GM06990 (cell line): ENCODE results near the gene PPARG.

ENCODE experiments used
- DNase-seq: peaks from one replicate; pipeline ENCODE4 v3.0.0-alpha.2; 2011; ENCODE audit not compliant: insufficient read length; ENCODE audit errors: extremely low read depth
- H3K27me3 ChIP-seq: replicated peaks from 2 replicates; pipeline ENCODE4 v1.6.0; 2011; ENCODE audit warnings: low read length; ENCODE audit not compliant: control insufficient read depth, insufficient read depth
- H3K36me3 ChIP-seq: 2 replicates; pipeline ENCODE4 v1.5.1; 2011; ENCODE audit warnings: low read length; ENCODE audit not compliant: control insufficient read depth, insufficient read depth
- H3K4me3 ChIP-seq: replicated peaks from 2 replicates; pipeline ENCODE4 v1.5.1; 2011; ENCODE audit warnings: low read depth, mild to moderate bottlenecking, control low read depth, low read length
- CTCF ChIP-seq: IDR thresholded peaks from 2 replicates; pipeline ENCODE4 v1.5.1; 2011; ENCODE audit warnings: low read length, control low read depth, mild to moderate bottlenecking, inconsistent platforms; ENCODE audit not compliant: insufficient read depth, poor library complexity, severe bottlenecking

Gene PPARG

DNA sequence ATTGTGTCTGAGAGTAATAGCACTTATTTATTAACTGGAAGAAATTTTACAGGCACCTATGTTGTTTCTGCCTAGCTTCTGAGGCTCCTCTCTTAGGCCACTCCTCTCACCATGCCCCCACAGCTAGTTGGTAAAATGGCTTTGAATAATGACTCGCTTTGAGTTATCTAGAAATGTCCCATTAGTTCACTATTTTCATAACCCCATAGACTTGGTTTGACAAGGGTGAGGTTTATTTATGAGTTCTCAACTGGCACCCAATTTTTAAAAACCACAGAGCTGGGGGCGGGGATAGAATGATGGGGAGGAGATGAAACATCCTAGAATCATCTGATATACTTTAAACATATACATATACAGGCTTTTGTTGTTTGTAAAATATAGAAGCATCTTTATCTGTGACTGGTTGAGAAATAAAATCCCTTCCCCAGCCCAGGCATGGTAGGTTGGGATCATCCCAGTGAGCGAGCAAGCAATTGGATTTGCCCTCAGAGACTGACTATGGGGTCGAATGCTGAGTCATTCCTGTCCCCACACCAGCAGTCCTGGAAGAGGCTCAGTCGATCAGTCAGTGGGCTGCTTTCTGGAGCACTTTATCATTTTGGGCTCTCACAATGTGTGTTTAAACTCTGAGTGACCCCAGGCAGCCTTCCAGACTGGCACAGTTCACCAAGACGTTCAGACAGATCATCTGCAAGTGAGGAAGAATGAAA lies 135.2 kb downstream of the PPARG start:
- no peak overlapping the region for H3K4me3 ChIP-seq
- TF ChIP-seq CTCF: no peak
- no peak for DNase-seq
- peaks cover 3% of the 10 kb centered on the region for H3K27me3 ChIP-seq
- no peaks in the 10 kb centered on the region for H3K36me3 ChIP-seq

DNA sequence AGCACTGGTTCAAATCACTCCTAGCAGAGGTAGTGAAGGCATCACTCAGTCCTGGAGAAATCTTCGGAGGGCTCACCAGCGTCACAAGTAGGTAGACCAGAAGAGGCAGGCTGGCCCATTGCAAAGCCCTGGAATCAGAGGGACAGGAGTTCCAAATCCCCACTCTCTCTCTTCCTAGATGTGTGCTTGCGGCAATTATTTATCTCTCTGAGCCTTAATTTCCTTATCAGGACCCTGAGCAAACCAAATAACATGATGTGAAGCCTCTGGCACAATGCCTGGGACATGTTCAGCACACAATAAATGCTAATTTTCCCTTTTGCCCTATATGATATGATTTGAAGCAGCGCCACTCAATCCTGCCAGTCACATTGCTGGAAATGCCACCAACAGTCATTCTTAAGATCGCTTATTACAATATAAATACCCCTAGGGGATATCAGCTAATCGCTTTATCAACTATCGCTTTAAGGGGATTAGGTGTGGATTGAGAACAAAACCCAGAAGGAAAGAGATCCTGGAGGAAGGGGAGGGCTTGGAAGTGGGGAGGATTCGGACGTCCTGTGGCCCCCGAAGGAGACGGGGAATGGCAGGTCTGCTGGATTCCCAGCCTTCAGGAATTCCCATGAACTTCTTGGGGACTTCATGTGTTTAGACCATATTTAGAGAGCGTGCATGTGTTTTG lies 135.9 kb downstream of the PPARG start:
- no peaks in the 10 kb centered on the region for H3K36me3 ChIP-seq
- no peak for TF ChIP-seq CTCF
- H3K27me3 ChIP-seq: peaks cover 3% of the 10 kb centered on the region
- DNase-seq: no peak
- no peak overlapping the region for H3K4me3 ChIP-seq

DNA sequence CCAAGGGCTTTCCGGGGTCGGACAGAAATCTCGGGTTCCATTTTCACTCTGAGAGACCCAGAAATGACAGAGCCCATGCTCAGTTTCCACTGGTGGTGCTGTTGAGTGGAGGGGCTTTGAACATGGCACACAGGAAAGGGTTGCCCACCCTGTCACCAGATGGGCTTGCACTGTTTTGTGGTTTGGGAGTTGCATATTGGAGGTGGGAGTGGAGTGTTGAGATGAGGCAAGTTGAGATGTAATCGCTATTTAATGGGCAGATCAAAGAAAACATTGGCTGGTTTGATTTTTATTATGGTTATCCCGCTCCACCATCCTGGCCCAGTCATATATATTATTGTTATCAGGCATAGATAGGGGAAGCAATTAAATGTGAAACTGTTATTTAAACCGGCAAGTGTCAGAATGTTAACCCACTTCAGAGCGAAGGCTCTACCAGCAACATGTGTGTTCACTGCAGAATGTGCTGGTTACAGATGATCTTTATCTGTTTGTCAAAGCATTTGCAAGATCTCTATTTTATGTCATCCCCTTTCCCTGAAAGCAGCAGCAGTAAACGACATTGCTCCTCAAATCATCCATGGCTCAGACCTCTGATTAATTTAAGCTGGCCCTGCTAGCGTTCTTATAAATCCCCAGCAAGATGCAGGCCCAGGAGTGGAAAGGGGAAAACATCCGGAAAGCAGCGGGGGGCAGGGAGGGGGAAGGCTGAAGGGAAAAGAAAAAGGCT lies 137.1 kb downstream of the PPARG start:
- Histone ChIP-seq H3K36me3 (no peaks in the 10 kb centered on the region), H3K27me3 (peaks cover 3% of the 10 kb centered on the region), H3K4me3 (no peak overlapping the region)
- no peak for TF ChIP-seq CTCF
- DNase-seq: no peak

GRCh38 chr3:12427551-12427950 lies 138.7 kb downstream of the PPARG start:
- Histone ChIP-seq H3K4me3 (no peak overlapping the region), H3K27me3 (peaks cover 3% of the 10 kb centered on the region), H3K36me3 (no peaks in the 10 kb centered on the region)
- TF ChIP-seq CTCF: no peak
- no peak for DNase-seq

DNA sequence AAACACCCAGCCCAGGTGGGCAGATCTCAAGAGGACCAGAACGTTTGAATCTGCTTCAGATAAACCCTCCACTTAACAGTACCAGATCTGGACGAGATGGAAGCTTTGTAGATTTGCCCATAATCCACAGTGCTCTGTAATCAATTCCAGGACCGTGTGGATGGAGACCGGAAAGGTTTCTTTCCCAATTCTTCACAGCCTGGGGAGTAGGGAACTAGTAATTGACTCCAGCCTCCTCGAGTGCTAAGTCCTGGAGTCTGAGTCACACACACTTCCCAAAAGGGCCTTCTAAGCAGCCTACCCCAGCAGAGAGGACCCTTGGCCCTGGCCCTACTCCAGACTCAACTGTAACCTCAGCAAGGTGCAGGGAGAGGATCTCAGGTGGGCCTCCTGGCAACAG lies 139.3 kb downstream of the PPARG start:
- H3K4me3 ChIP-seq: no peak overlapping the region

More for the DNA sequence above, 139.3 kb downstream of the PPARG start:
- no peaks in the 10 kb centered on the region for H3K36me3 ChIP-seq
- DNase-seq: no peak
- no peak for TF ChIP-seq CTCF
- peaks cover 3% of the 10 kb centered on the region for H3K27me3 ChIP-seq
